NCI-H1436 (cell line): ENCODE measurements around the gene GSTO2.
"Not testable (repeated sequence)": the region's sequence is repeated elsewhere in the genome, so short reads cannot be mapped to it uniquely, and the experiment has no call there.

Experiments used
- DNase-seq: peaks from one replicate; lab custom pipeline; 2025; lab: John Stamatoyannopoulos, UW

GSTO2 gene

DNA sequence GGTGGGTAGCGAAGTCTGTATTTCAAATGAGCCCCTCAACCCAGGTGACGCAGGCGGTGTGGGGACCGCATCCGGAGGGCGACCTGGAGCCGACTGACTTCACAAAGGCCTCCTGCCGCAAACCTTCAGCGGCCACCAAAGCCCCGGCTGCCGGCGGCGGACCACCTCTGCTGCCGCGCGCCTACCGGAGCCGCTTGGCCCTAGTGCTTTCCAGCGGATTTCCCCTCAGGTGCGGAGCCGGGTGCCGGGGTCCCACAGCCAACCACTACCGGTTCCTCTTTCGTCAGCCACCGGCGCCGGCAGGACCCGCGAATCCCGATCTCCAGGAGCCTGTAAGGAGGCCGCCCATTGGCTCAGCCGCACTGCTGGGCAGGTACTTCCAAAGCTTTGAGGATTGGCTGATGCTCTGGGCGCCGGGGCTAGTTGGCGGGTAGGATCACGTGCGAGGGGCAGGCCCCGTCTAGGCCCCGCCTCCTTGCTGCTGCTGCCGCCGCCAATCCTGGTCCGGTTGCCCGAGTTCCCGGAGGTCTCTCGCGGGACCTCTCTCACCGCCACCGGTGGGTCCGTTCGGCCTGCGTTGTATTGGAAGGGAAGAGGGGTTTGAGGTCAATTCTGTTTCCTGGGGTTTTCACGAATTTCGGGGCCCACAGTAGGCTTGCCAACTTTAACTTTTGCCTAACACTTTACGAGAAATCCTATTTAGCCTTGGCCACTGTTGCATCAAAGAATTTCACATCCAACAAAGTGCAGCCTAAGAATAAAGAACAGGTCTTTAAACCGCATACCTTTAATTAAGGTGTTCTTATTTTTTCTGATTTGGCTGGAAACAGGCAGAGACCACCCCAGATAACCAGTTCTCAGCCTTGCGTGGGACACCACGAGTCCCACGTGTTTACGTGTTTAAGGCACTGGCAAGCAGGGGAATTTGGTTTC lies at the start of gene GSTO2:
Gene GSTO2, plus strand, starts transcription at position 472 of the 933 bp plus-strand sequence. CDS start 5,732 bp downstream, outside the sequence.
- DNase-seq: peak; percentile 98

DNA sequence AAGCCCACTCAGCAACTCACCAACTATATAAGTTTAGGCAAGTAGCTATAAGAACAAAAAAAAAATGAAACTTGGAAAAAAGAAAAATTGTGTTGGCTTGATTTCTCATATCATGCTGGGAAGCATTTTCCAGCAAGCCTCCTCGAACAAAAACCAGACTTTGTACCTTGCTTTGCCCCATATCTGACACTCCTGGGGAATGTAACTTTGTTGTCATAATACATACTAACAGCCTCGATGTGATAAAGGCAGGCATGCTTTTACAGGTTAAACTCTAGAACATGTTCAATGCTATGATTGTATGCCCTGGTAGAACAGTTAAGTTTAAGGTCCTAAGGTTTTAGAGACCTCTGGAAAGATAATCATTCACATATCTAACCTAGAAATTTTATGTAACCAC lies 48.5 kb upstream of the GSTO2 start:
- DNase-seq: no peak

DNA sequence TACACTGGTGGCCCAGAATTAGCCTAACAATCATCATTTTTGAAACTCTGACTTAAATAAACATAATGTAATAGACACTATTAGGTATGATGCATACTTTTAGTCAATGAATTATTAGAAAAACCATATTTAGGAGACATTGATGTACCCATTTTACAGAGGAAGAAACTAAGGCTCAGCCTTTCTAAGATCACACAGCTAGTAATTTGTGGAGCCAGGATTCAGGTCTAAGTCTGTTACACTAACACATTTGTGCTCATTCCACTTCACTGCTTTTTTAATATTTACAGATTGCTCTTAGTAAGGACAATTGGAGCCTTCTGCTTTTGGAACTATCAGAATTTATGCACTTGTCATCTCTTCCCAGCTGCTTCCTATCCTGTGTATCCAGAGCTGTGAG lies 45.7 kb upstream of the GSTO2 start:
- DNase-seq: no peak

DNA sequence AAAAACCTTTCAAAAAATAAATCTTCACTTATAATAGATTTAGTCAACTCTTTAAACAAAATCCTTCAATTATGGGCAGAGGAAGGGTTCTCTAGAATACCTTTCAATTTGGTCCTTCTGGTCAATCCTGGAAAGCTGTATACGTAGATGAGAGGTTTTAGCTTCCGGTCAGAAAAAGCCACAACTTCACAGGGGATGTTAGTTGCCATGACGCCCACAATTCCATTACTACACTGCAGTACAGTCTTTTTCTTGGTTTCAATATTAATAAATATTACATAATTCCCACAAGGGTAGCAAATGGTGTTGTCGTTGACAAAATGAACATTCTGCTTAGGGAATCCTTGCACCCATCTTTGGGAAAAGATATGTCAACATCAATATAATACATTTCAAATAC lies 38.5 kb upstream of the GSTO2 start:
- DNase-seq: no peak

DNA sequence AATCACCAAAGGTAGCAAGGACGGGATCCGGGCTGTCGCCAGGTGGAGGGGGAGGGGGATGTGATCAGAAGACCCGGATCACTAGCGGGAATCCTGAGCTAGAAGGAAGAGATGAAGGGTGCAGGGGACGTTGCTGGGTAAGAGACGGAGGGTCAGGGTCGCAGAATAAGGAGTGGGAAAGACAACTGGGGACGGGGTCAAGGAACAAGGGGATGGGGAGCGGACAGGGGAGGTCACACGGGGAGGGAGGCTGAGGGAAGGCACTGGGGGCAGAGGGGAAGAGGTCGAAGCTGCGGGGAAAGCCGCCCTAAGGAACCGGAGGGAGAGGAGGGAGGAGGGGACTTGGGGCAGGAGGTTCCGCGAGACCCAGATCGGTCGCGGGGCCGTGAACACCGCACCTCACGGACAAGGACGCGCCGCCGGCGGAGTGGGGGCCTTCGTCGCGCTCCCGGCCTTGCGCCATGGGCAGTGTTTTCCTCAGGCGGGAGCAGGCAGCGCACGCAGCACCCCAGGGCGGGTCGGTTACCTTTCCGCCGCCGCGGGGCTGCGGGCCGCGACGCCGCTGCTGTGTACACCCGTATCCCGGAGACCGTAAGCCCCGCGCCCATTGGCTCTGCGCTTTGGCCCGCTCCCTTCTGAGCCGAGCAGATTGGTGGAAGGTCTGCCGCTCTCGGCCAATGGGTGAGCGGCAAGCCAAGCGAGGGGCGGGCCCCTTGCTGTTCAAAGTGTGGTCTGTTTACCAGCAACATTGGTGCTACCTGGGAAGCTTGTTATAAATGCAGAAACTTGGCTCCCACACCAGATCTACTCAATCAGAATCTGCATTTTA lies 37.0 kb upstream of the GSTO2 start, which contains the start of gene CFAP43:
Gene CFAP43, minus strand, starts transcription at position 581 of the 829 bp plus-strand sequence. Its CDS starts 118 bp downstream, at position 463.
- DNase-seq: peak; percentile 94

DNA sequence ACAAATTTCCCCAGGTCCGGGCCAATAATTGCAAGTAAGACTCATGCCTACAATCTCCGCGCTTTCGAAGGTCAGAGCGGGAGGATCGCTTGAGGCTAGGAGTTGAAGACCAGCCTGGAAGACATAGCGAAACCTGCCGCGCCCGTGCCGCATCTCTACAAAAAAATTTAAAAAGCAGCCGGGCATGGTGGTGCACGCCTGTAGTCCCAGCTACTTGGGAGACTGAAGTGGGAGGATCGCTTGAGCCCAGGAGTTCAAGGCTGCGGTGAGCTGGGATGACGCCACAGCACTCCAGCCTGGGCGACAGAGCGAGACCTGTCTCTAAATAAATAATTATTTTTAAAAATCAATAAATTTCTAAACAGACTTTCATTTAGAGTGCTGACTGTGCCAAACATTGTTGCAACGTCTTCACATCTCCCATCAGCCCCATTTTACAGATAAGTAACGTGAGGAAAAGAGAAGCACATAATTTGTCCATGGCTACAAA lies 36.3 kb upstream of the GSTO2 start:
- DNase-seq: no peak

DNA sequence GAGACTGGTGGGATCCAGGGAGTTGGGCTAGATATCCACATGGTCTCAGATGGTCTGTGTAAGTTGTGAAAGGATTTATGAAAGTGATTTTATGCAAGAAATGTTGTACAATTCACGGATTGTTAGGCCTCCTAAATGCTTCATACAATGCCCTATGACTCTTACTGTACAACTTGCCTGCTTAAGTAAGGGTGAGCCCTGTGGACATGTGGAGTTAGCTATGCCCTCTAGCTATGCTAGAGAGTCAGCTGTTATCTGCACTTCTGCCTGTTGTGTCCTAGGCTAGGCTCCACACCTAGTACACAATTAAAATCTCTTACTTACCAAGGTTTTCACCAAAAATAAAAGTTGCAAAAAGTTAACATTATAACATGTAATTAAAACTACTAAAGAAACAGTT lies 35.2 kb upstream of the GSTO2 start:
- DNase-seq: no peak

DNA sequence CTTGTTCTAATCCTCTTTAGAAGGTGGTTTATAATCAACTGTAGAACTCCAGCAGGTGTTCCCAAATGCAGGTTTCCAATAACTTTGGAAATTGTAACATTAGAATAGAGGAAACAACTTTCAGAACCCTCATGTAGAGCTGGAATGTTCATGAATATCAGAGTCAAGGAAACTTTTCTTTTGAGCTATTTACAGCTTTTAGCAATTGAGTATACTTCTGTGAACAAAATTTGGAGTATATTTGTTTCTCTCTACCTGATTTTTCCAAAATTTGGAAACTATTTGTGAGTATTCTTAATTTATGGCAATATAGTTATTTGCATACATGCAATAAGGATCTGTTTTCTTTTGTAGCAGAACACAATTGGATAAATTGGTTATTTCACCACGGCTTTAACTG lies 34.0 kb upstream of the GSTO2 start:
- no peak for DNase-seq

DNA sequence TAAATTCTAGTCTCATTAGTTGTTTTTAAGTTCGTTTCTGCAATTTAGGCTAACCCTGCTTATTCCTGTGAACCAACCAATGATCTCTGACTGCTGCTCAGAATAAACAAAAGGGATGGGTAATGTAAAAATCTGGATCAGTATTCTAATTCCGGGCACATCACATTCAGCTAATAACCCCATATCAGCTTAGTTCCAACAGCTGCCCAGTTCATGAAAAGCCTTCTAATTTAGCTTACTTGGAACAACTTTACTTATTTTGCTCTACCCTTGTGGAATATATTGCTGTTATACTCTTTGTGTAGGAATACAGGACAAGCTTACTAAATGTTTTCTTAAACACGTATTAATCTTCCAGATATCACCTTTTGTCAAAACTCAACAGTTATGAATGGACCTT lies 33.2 kb upstream of the GSTO2 start:
- DNase-seq: no peak

DNA sequence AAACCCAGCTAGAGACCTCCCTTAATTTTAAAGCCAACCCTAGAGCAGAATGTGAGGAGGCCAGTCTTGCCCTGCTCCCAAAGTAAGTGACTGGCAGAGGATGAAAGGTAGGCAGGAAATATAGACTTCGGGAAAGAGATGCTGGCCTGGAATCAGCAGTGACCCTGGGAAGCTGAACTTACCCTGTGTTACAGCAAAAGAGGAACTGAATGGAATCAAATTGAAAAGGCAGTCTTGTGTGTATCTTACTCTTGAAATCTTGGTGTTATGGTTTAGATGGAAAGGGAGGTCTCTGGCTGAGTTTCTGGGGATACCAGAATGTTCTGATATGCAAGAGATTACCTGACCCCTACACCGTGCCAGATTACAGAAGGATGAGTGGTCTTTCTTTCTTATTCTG lies 28.9 kb upstream of the GSTO2 start:
- DNase-seq: no peak

DNA sequence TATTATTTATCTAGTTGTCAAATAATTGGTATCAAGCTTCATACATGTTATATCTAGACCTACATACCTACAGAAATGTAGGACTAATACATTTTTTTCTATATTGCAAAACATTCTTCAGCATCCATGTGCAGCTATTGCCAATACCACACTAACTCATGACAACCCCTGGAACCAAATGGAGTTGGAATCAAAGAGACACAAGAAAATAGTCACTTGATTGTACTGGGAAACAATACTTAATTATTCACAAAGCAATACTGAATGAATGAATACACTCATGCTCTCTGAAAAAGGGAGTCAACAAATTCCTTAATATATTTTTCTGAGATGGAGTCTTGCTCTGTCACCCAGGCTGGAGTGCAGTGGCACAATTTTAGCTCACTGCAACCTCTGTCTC lies 26.4 kb upstream of the GSTO2 start:
- no peak for DNase-seq

DNA sequence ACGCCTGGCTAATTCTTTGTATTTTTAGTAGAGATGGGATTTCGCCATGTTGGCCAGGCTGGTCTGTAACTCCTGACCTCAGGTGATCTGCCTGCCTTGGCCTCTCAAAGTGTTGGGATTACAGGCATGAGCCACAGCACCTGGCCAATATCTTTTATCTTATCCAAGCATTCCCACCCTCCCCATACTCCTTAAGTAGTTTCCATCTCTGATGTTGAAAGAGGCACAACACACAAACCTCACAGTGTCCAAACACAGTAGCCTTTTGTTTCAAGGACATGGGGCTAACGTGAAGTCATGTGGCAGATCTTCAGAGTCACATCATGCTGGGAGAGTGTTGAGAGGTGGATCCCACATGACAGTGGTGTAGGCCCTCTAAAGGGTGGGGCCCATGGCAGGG lies 26.0 kb upstream of the GSTO2 start:
- not testable (repeated sequence) for DNase-seq

DNA sequence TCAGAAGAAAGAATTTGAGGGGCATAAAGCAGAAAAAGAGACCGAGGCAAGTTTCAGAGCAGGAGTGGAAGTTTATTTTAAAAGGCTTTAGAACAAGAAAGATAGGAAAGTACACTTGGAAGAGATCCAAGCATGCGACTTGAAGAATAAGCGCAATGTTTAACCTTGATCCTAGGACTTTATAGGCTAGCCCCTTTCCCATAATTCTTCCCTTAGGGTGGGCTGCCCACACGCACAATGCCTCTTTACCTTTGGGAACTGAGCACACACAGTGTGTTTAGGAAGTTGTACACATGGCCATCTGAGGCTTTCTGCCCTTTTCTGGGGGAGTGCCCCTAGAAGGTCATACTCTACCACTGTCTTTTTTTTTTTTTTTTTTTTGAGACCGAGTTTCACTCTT lies 25.5 kb upstream of the GSTO2 start:
- no peak for DNase-seq

DNA sequence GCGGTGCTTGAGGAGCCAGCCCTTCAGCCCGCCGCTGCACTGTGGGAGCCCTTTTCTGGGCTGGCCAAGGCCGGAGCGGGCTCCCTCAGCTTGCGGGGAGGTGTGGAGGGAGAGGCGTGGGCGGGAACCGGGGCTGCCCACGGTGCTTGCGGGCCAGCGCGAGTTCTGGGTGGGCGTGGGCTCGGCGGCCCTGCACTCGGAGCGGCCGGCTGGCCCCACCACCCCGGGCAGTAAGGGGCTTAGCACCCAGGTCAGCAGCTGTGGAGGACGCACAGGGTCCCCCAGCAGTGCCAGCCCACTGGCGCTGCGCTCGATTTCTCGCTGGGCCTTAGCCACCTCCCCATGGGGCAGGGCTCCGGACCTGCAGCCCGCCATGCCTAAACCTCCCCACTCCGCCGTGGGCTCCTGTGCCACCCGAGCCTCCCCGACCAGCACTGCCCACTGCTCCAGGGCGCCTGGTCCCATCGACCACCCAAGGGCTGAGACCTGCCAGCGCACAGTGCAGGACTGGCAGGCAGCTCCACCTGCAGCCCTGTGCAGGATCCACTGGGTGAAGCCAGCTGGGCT lies 23.8 kb upstream of the GSTO2 start:
- no peak for DNase-seq

DNA sequence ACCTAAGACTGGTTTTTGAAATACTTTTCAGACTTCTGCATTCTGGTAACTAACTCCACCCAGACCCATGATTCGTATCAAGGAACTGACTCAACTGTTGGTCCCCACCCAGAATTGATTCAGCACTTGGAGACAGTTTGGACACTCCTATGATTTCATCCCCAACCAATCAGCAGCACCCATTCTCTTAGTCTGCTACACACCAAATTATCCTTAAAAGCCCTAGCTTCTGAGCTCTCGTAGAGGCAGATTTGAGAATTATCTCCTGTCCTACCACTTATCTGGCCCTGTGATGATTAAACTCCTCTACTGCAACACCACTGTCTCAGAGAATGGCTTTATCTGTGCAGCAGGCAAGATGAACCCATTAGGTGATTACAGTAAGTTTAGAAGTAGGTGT lies 22.0 kb upstream of the GSTO2 start:
- DNase-seq: no peak

DNA sequence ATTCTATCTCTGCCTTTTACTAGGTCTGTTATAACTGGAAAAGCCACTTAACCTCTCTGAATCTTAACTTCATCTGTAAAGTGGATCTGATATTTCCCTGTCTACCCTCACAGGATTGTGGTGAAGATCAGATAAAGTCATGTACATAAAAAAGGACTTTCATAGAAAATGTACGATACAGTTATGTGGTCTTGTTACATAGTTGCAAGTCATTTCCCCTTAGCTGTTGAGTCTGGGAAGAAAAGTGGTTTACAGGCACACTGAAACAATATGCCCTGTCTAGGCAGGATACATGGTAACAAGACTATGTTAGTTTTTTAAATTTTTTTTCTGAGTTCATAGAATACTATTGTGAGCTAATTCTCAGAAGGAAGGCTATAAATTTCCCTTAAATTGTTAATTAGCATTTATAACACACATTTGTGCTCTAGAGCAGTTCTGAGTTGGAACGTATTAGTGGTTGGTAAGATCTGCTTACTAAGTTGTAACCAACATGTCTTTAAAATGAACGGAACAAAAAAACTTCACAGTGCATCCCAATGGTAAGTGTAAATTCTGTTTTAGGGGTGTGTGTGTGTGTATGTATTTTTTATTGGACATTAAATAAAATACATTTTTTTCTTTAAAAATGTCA lies 21.4 kb upstream of the GSTO2 start:
- no peak for DNase-seq

DNA sequence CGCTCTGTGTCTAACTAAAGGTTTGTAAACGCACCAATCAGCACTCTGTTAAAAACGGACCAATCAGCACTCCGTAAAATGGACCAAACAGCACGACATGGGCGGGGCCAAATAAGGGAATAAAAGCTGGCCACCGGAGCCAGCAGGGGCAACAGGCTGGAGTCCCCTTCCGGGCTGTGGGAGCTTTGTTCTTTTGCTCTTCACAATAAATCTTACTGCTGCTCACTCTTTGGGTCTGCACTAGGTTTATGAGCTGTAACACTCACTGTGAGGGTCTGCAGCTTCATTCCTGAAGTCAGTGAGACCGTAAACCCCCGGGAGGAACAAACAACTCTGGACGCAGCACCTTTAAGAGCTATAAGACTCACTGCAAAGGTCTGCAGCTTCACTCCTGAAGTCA lies 20.1 kb upstream of the GSTO2 start:
- not testable (repeated sequence) for DNase-seq

DNA sequence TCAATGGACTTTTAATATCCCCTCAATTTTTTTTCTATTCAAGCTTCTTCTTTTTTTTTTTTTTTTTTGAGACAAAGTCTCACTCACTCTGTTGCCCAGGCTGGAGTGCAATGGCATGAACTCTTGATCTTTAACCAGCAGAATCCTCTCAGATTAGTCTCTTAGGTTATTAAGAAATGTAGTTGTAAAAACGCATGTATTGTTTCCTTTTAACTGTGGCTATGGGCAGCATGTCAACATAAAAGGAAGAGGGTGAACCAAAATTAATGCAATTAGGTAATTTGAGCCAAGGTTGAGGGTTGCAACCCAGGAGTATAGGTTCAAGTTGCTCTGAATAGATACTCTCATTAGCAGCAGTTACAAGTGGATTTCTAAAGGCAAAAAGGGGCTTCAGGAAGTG lies 18.6 kb upstream of the GSTO2 start:
- DNase-seq: no peak

DNA sequence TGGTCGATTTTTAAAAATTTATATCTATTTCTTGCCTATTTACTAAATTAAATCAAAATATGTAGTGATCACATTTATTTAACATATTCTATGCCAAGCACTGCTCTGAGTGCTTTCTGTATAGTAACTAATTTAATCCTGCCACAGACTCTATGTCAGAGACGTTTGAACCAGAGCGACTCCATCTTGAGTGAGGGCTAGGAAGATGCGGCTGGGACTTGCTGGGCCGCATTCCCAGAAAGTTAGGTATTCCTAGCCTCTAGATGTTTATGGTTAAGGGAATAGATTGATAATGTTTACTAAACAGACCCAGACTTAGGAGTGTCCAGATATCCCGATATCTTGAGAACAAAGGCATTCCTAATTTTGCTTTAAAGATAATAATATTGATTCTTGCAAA lies 17.5 kb upstream of the GSTO2 start:
- DNase-seq: no peak

DNA sequence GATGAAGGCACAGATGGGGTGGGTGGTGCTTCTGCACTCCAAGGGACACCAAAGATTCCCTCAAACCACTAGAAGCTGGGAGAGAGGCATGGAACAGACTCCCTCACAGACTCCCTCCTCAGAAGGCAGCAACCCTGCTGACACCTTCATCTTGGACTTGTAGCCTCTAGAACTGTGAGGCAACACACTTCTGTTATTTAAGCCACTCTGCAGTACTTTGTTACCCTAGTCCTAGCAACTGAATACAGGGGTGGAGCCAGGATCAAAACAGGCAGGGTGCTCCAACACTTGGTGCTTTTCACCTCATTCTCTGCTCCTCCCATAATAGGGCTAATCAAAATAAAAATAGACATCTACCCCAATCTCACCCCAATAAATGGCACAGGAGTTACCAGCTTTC lies 16.6 kb upstream of the GSTO2 start:
- no peak for DNase-seq

DNA sequence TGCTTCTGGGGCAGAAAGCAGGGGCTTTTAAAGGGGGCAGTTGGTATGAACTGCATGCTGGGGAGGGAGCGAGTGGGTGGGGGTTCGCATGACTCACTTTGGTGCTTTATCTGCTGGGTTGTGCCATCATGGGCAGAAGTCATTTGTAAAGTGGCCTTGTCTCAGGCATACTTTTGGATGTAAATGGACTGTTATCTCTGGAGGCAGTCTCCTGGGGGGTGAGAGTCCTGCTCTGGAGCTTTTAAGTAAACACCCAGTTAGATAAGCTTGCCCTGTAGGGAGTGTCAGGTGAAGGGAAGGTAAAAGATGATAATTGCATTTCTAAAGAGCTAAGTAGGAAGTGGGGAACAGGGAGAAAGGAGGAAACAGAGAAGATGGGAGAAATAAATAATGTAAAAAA lies 15.9 kb upstream of the GSTO2 start:
- no peak for DNase-seq
